Astrocyte of the spinal cord (primary cell): ENCODE results near the gene TIMM17A.

Experiments used
- DNase-seq: peaks from one replicate; pipeline ENCODE4 v3.0.0; 2011; ENCODE audit warnings: low read depth, low spot score
- H3K4me3 ChIP-seq: 2 replicates; pipeline ENCODE4 v1.5.1; 2011; ENCODE audit warnings: low read depth, mild to moderate bottlenecking, low read length, moderate library complexity
- CTCF ChIP-seq: IDR thresholded peaks from 2 replicates; pipeline ENCODE4 v1.5.1; 2012; ENCODE audit warnings: low read depth, mild to moderate bottlenecking, low read length, inconsistent platforms
- in situ Hi-C: cut with HindIII; loops from 2 replicates; pipeline ENCODE4 v1.10.0; 2017; ENCODE audit warnings: low sequenced_read_pairs

TIMM17A gene

GRCh38 chr1:201928266-201928665 is 27.0 kb upstream of the TIMM17A start:
- no peak for TF ChIP-seq CTCF
- in situ Hi-C loops = no loop called here
- DNase-seq = no peak
- H3K4me3 ChIP-seq = no peak overlapping the region

- in situ Hi-C loops = no loop called here
- no peak overlapping the region for H3K4me3 ChIP-seq
- TF ChIP-seq CTCF = no peak
- no peak for DNase-seq
Observed at GRCh38 chr1:201930137-201930536, 25.2 kb upstream of the TIMM17A start.

- no peak overlapping the region for H3K4me3 ChIP-seq
- no peak for TF ChIP-seq CTCF
- in situ Hi-C loops = no loop called here
- DNase-seq = no peak
Observed at GRCh38 chr1:201930803-201931202, 24.5 kb upstream of the TIMM17A start.

- in situ Hi-C loops = no loop called here
- DNase-seq = peak; percentile 10
- no peak overlapping the region for H3K4me3 ChIP-seq
- no peak for TF ChIP-seq CTCF
Observed at GRCh38 chr1:201933840-201934430, 21.4 kb upstream of the TIMM17A start.

- in situ Hi-C loops = no loop called here
- DNase-seq = peak; percentile 67
- no peak for TF ChIP-seq CTCF
- H3K4me3 ChIP-seq = no peak overlapping the region
Observed at GRCh38 chr1:201937624-201938213, 17.6 kb upstream of the TIMM17A start.

- H3K4me3 ChIP-seq = no peak overlapping the region
- in situ Hi-C loops = no loop called here
- TF ChIP-seq CTCF = no peak
- DNase-seq = no peak
Observed at GRCh38 chr1:201938440-201939035, 16.8 kb upstream of the TIMM17A start.
